COLO668 (cell line): ENCODE measurements around the gene ZNF844.
"Not testable (repeated sequence)": the region's sequence is repeated elsewhere in the genome, so short reads cannot be mapped to it uniquely, and the experiment has no call there.

Source experiments
- DNase-seq: peaks from one replicate; lab custom pipeline; 2025; ENCODE audit not compliant: unreplicated experiment; lab: John Stamatoyannopoulos, UW

Gene ZNF844

DNA sequence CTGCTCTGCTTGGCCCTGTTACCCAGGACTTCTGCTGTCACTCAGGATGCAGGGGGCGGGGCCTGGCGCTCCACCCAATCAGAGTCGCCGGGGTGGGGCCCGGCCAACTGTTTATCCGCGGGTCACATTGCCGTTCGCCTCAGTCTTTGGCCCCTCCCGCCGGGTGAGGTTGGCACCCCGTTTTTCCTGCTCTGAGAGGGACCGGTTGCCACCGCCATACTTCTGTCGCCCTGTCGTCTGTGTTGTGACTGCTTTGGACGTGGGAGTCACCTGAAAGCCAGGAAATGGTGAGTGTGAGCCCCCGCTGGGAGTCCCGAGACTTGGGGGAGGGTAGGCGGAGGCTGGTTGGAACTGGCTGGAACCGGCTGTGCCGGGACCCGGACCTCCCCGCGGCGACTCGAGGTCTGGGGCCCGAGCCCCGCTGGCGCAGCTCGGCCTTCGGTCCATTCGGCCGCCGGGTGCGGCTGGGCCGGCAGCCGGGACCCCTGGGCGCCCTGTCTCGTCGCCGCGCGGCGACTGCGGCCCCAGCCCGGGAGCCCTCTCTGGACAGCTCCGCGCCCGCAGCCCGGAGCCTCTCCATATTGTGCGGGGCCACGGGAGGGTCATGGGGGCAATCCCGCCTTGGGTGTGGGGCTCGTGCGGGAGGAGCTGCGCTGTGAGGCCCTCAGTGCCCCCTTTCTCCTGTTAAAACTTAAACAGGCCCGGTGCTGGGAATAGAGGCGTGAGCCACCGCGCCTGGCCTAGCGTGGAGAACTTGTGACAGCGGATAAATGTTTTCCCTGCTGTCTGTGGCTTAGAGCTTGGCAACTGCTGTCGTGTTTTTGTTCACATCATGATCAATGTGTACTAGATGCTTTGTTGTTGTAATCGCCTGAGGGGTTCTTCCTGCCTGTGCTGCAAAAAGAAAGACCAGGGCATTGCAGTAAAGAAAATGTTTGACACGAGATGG lies at the start of gene ZNF844:
TSS of gene ZNF844 (plus strand) at position 142 of the 949 bp plus-strand sequence. CDS start at position 285, 143 bp downstream.
- DNase-seq: peak; percentile 94

DNA sequence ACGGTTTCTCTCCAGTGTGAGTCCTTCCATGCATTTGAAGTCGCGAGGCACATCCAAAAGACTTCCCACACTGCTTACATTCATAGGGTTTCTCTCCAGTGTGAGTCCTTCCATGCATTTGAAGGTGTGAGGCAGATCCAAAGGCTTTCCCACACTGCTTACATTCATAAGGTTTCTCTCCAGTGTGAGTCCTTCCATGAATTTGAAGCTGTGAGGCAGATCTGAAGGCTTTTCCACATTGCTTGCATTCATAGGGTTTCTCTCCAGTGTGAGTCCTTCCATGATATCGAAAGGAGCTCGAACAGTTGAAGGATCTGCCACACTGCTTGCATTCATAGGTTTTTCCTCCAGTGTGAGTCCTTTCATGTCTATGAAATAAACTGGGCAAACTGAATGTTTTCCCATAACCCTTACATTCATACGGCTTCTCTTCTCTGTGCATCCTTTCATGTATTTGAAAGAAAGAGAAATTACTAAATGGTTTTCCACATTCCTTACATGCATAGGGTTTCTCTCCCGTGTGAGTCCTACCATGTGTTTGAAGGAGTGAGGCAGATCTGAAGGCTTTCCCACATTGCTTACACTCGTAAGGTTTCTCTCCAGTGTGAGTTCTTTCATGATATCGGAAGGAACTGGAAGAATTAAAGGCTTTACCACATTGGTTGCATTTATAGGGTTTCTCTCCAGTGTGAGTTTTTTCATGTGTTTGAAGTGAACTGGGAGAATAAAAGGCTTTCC lies 49.3 kb upstream of the ZNF844 start:
- DNase-seq: no peak

DNA sequence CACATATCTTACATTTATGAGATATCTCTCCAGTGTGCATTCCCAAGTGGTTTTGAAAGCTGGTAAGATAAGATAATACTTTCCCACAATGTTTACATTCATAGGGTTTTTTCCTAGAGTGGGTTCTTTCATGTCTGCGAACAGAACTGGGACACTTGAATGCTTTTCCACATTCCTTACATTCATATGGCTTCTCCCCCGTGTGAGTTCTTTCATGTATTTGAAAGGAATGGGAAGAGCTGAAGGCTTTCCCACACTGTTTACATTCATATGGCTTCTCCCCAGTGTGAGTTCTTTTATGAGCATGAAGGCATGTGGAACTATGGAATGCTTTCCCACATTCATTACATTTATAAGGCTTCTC lies 48.8 kb upstream of the ZNF844 start:
- DNase-seq: no peak

- no peak for DNase-seq
Measured at GRCh38 chr19:12034198-12034597, 30.3 kb upstream of the ZNF844 start.

DNA sequence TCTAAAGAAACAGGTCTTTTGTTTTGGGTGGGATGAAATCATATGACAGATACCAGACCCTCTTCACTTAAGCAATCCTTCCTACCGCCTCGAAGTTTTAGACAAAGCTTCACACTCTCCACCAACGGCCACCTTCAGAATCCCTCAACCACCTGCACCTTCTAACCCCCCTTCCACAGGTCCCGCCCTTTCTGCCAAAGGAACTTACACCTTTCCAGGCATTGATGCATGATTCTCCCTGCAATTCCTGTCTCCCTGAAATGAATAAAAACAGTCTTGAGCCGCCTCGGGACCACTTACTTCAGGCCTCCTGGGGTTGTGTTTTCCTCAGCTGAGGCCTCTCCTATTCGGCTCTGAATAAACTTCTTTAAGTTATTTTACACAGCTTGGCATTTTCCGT lies 29.9 kb upstream of the ZNF844 start:
- DNase-seq: no peak

DNA sequence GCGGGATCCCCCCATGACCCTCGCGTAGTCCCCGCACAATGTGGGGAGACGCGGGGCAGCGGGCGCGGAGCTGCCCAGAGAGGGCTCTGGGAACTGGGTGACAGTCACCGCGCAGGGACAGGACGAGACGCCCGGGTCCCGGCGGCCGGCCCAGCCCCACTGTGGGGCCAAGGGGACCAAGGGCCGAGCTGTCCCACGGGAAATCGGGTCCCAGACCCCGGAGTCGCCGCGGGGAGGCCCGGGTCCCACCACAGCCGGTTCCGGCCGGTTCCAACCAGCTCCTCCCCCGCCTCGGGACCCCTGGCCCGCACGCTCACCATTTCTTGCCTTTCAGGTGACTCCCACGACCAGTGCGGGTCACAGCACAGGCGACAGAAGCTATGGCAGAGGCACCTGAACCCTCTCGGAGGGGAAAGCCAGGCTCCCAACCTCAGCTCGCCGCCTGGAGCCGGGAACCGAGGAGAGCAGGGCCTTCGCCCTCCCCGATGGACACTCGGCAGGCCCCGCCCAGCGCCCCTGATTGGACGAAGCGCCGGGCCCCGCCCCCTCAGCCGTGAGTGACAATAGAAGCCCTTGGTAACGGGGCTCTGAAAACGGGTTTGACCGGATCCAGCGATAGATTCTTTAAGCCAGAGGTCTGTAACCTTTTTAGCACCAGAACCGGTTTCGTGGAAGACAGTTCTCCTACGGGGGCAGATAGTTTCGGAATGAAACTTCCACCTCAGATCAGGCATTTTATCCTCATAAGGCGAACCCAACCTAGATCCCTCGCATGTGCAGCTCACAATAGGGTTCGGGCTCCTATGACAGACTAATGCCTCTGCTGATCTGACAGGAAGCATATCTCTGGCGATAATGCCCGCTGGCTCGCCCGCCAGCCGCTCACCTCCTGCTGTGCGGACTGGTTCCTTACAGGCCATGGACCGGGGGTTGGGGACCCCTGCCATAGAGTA lies 29.0 kb upstream of the ZNF844 start, which contains the start of gene ZNF433:
TSS of gene ZNF433 (minus strand) at position 460 of the 953 bp plus-strand sequence. CDS start at position 320, 140 bp downstream.
- peak; percentile 98 for DNase-seq

- DNase-seq: no peak
Measured at GRCh38 chr19:12042893-12043292, 21.6 kb upstream of the ZNF844 start.

GRCh38 chr19:12043752-12044422 lies 20.6 kb upstream of the ZNF844 start:
- DNase-seq: no peak

DNA sequence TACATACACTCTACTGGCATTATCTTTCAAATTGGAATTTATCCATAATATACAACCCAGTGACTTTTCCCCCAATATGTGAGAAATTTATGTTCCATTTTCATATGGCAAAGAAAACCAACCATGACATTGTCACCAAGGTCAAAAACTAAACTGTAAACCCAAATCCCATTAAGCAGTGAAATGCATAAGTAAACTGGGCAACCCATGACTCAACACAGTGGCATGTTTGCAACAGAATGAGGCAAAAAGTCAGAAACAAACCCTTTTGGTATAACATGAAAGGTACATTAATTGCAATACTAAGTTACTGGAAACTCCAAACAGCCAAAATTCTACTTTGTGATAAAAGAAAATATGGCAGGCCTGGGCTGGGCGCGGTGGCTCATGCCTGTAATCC lies 16.7 kb upstream of the ZNF844 start:
- no peak for DNase-seq

GRCh38 chr19:12052091-12052496 lies 12.4 kb upstream of the ZNF844 start:
- peak; percentile 17 for DNase-seq

- peak; percentile 93 for DNase-seq
Measured at GRCh38 chr19:12052497-12053169, 11.9 kb upstream of the ZNF844 start, which contains the start of gene ZNF878. Gene ZNF878 (minus strand): TSS chr19:12052961. CDS start chr19:12052801, 160 bp downstream.

- DNase-seq: no peak
Measured at GRCh38 chr19:12055784-12056183, 8.7 kb upstream of the ZNF844 start.

- DNase-seq: no peak
Measured at GRCh38 chr19:12075538-12076139, 11.1 kb downstream of the ZNF844 start.

DNA sequence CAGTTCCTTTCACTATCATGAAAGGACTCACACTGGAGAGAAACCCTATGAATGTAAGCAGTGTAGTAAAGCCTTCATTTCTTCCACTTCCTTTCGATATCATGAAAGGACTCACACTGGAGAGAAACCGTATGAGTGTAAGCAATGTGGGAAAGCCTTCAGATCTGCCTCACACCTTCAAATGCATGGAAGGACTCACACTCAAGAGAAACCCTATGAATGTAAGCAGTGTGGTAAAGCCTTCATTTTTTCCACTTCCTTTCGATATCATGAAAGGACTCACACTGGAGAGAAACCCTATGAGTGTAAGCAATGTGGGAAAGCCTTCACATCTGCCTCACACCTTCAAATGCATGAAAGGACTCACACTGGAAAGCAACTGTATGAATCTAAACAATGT lies 11.8 kb downstream of the ZNF844 start:
- not testable (repeated sequence) for DNase-seq

DNA sequence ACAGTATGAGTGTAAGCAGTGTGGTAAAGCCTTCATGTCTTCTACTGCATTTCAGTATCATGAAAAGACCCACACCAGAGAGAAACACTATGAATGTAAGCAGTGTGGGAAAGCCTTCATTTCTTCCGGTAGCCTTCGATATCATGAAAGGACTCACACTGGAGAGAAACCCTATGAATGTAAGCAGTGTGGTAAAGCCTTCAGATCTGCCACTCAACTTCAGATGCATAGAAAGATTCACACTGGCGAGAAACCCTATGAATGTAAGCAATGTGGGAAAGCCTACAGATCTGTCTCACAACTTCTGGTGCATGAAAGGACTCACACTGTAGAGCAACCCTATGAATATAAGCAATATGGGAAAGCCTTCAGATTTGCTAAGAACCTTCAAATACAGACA lies 12.8 kb downstream of the ZNF844 start:
- DNase-seq: no peak

- not testable (repeated sequence) for DNase-seq
Measured at GRCh38 chr19:12083336-12083735, 18.8 kb downstream of the ZNF844 start.

DNA sequence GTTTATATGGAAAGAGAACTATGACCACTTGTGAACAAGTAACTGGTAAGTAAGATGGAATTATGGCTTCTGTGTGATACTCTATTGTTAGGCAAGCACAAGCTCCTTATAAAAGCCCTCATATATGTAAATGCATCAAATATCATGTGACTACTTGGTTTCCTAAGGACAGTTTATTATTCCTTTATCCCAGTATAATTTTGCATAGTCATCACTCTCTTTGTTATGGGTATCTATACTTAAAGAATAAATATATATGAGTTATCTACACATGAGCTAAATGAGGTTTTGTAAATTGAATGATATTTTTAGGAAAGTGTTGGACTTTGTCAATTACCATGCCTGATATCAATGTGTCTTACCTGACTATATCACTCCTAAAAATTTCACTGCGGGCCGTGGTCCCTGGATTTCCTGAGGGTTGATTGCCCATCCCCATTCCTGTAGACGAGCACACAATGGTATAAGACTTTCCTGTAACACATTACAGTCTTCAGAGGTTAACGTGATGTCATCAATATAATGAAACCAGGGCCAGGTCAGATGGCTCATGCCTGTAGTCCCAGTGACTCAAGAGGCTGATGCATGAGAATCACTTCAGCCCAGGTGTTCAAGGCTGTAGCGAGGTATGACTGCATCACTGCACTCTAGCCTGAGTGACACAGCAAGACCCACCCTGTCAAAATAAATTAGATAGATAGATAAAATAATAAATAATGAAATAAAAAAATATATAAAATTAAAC lies 20.7 kb downstream of the ZNF844 start:
- DNase-seq: no peak

- DNase-seq: peak; percentile 27
Measured at GRCh38 chr19:12090807-12091206, 26.3 kb downstream of the ZNF844 start.
